CD4-positive, alpha-beta T cell treated with Interferon gamma for 1 hour (primary cell): ENCODE measurements around the gene PGAP6.
"Not testable (repeated sequence)": the region's sequence is repeated elsewhere in the genome, so short reads cannot be mapped to it uniquely, and the experiment has no call there.

ENCODE experiments used
- DNase-seq: peaks from one replicate; pipeline ENCODE4 v3.0.0-alpha.2; 2020

PGAP6 gene

DNA sequence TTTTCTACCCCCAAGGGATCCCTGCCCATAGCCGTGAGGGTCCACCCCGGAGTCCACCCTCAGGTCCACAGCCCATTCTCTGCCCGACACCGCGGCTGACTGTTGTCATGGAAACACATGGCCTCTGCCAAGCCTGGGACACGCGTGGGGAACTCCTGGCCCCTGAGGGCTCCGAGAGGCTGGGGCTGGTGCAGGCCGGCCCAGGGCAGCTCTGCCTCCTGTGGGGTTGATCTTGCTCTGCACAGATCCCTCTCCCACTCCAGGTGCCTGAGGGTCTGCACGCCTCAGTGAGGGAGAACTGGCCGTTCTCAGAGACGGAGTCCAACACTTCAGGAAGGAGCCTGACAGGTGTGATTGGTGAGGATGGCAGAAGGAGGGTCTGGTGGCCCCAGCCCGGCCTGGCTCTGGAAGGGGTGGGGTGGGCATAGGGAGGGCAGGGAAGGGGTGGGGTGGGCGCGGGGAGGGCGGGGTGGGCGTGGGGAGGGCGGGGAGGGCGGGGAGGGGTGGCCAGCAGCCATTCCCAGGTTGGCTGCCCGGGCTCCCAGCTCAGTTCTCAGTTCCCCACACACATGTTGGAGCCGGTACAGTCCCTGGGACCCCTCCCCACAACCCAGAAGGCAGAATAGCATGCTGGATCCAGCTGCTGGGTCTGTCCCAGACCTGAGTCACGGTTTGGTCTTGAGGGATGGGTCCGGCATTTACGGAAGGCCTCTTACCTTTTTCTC lies 17.9 kb downstream of the PGAP6 start:
- no peak for DNase-seq

DNA sequence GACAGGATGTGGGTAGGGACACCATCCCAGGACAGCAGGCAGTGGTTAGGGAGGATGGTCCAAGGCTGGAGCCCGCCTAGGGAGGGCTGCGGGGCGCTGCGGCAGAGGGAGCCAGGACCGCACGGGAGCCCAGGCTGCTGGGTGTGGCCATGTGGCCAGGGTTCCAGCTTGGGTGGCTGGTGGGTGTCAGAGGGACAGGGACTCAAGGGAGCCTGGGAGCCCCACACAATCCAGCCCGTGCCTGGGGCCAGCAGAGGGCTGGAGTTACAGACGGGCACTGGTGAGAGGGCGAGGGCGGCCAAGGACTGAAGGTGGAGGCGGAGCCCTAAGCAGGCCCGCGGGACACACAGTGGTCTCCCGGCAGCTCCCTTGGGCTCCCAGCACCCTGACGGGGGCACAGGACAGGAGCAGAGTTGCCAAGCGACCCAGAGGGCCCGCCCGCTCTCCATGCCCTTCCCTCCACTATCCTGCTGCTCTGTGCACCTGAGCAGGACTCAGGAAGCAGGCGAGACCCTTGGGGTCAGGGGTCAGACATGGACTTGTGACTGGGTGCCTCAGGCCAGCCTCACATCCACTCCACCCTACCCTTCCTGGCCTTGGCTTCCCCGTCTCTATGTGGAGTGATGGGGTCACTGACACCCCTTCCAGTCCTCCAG lies 18.5 kb downstream of the PGAP6 start:
- no peak for DNase-seq

DNA sequence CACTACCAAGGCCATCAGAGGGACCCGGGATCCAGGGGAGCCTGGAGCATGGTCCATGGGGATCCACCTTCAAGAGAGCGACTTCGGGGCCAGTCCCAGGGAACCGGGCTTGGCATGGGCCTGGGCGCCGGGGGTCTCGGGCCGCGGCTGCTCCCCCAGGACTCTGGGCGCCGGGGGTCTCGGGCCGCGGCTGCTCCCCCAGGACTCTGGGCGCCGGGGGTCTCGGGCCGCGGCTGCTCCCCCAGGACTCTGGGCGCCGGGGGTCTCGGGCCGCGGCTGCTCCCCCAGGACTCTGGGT lies 19.1 kb downstream of the PGAP6 start:
- not testable (repeated sequence) for DNase-seq

DNA sequence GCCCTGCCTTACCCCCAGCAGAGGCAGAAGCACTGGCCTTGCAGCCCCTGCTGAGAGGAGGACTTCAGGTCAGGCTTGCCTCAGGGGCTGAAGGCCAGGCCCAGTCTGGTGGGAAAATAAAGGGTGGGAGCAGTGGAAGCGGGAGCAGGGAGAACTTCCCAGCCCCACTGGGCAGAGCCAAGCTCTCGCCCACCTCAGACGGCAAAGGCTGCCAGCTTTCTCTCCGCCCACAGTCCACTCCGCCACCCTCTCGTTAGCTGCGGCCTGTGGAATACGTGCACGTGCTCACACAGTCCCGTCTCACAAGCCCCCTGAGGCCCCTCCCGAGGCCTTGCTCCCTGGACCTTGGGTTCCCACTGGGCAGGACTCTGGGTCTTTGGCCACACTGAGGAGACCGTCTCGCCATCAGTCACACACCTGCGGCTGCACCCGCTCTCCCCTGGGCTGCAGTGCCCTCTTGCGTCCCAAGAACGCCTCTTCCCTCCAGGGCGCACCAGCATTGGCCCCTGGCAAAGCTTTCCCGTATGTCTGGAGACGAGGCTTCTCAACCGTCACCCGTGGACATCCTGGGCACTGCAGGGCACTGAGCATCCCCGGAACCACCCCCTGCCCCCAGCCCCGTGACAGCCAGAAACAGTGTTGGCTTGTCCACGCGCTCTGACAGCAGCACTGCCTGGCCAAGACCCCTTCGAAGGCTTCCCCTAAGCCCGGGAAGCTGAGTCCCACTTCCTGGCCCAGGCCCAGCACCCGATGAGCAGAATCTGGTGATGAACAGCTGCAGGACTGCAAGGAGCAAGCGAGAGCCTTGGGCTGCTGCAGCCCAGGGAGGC lies 19.7 kb downstream of the PGAP6 start:
- peak; percentile 72 for DNase-seq

DNA sequence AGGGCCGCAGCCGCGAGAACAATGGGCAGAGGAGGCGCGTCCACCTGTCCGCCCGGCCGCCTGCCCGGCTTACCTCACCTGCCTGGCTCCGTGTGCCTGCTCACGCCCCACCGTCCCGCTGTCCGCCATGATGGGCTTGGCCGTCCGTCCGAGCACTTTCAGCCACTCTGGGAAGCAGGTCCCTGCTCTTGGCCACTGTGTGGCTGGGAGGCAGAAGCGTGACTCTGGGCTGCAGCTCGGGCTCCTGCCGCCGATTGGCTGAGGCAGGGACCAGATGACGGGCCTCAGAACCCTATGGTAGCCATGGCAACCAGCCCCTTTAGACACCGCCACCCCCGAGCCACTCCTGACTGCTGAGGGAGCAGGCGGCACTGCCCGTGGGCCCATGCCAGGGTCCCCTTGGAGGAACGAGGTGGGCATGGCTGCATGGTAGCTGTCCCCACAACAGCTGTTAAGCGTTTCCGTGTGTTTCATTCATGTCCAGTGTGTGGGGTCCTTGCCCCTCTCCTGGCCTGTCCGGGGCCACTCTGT lies 20.4 kb downstream of the PGAP6 start:
- DNase-seq, result no peak

DNA sequence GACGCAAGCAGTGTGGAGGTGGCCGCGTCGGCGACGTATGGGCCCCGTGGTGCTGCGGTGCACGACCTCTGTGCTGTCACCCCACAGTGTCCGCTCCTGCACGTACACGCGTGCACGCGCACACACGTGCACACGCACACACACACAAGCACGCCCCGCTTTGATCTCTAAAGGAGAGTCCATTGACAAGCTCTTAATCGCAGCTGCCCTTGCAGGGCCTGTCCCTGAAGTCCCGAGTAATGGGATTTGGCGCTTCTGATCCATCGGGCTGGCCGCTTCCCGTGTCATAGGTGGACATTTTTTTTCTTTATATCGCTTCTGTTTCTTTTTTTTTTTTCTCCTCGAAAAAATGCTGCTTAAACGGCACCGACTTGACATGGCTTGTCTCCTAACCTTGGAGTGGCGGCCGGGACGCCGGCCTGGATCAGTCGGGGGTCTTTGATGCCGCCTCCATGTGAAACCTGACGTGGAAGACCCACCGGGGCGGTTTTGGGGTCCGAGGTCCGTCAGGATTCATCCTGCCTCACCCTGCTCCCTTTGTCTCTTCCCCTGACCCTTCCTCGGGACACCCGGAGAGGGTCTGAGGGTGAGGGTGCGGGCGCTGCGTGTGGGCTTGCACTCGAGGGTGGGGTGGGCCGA lies 21.0 kb downstream of the PGAP6 start:
- DNase-seq, result no peak

DNA sequence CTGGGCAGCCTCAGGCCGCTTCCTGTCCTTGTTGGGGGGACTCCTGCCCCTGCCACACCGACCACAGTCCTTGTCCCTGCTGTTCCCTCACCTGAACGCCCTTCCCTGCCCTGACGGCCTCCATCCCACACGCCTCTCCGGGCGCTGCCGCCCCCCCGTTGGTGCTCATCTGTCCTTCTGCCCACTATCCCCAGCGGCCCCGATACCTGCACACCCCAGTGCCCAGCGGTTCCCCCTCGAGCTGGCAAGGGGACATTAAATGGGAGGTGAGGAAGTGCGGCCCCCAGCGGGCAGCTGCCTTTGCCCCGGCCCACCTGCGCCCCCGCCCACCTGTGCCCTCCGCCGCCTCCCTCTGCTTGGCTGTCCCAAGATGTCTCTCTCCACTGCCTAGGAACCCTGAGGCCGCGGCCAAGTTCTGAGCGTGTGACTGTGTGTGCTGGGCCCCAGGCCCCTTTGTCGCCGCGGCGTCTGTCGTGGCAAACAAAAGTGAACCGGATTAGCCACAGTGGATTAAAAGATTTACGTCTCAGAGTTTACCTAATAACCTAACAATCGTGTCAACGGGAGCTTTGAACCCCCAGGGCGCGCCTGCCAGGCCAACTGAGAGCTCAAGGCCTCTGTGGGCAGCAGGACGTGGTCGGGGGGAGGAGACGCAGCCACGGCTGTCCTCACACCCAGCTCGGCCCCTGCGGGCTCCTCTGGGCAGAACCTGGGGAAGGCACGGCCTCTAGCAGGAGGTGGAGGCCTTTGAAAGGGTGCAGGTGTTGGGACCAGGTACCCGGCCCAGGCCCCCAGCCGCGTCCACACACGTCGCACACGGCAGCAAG lies 21.7 kb downstream of the PGAP6 start:
- DNase-seq, result no peak

DNA sequence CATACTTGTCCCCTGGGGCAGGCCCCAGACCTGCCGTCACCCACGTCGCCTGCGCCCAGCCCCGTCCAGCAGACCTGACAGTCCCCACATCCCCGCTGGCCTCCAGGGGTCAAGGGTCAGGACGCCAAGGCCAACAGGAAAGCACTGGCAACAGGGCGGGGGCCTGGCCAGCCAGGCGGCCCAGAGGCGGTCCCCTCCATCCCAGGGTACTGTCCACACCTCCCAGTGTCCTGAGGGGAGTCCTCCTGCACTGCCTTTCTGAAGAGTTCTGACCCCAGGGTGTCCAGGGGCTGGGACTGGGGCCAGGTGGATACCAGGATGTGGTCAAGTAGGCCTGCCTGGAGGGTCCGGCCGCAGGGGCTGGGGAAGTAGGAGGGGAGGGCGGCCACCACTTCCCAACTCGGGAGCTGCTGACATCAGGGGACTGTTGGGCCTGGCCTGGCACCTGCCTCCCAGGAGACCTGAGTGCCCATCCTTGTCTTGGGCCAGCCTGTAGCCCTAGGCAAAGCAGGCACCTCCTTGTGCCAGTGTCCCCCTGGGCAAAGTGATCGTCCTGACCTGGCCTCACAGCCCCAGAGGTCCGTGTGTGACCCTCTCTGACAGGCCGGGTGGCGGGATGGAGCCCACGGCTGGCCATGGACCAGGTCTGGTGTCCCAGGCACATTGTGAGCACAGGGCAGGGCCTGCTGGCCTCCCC lies 22.6 kb downstream of the PGAP6 start:
- DNase-seq, result no peak

DNA sequence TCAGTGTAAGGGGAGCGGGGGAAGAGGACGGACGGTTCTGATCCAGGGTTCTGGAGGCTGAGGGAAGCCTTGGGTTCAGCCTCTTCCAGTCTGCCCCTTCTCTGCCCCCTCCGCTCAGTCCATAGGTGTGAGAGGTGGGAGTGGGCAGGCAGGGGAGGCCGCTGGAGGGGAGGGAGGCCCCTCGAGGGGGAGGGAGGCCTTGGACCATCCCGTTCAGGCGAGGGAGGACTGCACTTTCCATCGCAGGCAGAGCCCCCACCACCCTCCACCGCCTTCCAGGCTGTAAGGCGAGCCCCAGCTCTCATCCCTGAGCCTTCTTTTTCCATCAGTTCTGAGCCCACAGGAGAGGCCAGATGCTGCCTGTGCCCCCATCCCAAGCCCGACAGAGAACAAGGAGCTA lies 25.0 kb downstream of the PGAP6 start:
- no peak for DNase-seq

DNA sequence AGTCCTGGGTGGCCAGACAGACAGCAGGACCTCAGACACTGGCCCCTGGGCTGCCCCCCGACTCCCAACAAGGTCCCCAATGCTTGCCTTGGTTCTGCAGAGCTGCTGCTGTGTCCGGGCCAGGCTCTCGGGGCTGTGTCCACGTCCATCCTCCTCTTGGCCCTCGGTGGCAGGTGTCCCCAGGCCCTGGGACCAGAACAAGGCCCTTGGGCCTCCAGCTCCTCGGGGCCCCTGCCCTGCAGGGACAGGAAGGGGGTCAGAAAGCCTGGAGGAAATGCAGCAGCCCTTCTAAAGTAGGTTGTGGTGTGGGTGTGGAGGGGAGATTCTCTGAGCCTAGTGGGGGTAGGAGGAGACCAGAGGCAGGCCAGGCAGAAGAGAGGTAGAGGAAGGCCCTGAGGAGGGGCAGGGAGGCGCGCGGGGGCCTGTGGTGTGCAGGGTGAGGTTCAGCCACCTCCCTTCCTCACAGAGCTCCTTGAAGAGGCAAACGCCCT lies 26.8 kb downstream of the PGAP6 start:
- peak; percentile 62 for DNase-seq

DNA sequence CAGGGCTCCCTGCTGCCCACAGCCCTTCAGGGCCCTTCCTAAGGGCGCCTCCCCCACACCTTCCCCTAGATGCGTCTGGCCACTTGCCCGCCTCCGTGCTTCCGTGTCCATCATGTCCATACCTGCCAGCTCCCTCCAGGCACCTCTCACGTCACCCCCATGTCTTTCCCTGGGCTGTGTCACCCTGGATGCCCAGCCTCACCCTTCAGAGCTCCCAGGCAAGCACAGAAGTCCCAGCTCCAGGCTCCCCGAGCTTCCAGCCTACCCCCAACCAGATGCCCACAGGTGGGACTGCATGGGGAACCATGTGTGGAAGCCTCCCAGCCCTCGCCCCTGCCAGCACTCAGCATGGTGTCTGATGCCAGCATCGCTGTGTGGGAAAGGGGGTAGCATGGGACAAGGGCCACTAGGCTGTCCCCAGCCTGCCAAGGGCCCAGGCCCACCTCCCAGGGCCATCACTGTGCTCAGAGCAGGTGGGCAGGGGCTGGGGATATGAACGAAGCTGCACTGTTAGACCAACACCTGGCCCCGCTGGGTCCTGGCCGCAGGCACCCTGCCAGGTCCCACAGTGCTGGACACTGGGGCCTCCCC lies 27.4 kb downstream of the PGAP6 start:
- DNase-seq, result no peak

DNA sequence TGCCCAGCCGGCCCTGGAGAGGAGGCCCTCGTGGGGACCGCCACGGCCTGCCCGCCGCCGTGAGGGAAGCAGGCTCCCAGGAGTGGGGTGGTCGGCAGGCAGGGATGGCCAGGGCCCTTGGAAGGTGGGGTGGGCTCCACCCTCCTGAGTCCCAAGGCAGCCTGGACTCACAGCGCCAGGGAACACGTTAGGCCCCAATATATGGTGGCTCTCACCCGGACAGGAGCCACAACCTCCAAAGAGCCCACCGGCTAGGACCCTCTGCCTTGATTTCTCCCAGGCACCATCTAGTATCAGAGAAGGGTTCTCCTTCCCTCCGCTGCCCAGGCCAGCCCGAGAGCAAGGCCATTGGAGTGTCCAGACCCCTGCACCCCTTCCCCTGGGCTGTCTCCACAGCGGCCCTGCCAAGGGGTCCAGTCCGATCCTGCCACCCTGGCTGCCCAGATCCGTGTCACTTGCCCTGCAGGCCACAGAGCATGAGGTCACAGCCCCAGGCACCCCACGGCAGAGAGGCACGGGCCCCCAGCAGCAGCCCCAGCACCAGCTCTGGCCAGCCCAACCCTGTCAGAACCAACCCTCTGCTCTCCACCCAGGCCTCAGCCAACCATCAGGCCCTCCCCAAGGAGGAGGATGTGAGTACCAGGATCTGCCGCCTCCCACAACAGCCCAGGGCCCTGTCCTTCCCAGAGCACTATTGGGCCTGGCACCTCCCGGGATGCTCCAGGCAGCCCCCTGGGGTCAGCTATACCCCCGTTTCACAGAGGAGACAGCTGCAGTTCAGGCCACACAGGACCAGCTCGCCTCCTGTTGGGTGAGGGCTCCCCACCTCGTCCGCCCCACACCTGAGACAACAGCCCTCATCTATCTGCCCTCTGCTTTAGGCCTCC lies 28.1 kb downstream of the PGAP6 start:
- no peak for DNase-seq

DNA sequence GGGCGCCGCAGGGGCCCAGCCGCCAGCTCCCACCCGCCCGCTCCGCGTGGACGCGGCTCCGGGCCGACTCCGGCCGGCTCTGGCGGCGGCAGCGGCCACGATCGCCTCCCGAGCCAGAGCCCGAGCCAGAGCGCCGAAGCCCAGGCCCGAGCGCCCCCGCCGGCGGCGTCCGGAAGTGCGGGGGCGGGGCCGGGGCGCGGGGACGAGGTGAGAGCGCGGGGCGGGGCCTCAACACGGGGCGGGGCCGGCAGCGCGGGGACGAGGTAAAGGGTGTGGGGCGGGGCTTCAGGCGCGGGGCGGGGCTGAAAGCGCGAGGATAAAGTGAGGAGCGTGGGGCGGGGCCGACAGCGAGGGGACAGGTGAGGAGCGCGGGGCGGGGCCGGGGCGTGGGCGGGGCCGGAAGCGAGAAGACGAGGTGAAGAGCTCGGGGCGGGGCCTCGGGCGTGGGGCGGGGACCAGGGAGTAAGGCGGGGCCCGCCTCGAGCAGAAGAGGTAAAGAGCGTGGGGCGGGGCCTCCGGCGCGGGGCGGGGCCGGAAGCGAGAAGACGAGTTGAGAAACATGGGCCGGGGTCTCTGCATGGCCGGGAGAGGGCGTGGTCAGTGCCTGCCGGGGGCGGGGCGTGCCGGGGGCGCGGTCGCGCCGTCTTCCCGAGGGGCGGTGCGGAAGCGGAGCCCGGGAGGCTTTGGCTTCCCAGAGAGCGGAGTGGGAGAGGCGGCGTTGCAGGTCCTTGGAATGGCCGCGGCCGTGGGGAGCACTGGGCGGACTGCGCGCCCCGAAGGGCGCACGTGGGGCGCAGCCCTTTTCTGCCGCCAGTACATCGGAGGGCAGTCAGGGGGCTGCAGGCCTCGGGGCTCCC lies 29.0 kb downstream of the PGAP6 start, which contains the start of gene AXIN1:
Gene AXIN1, minus strand, starts transcription at position 177 of the 857 bp plus-strand sequence. CDS start 5,698 bp downstream, outside the sequence.
- peak; percentile 99 for DNase-seq

DNA sequence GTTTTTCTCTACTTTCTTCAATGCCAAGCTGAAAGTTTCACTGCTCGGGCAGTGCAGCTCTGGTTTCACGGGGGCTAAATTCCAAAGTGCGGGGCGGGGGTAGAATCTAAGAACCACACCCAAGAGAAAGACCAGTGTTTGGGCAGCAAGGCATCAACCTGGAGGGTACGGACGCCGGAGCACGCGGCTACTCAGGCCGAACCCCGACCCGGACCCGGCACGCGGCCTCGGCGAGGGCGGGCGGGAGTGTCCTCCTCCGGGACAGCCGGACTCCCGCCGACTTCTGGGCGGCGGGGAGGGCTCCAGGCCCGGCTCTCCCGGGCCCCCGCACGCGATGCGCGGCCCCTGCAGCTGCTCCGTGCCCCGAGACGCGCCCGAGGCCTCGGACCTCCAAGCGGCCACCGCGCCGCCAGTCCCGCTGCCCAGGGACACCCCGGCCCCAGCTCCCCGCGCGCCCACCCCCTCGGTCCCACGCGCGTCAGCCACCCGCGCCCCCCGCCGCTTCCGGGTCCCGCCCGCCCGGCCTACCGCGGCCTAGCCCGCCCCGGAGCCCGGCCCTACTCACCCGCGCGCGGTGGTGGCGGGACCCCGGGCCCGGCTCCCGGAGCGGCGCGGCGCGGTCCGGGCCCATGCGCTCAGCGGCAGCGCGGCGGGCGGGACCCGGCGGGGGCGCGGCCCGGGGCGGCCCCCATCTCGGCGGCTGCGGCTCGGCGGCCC lies 29.8 kb downstream of the PGAP6 start:
- DNase-seq, result no peak

DNA sequence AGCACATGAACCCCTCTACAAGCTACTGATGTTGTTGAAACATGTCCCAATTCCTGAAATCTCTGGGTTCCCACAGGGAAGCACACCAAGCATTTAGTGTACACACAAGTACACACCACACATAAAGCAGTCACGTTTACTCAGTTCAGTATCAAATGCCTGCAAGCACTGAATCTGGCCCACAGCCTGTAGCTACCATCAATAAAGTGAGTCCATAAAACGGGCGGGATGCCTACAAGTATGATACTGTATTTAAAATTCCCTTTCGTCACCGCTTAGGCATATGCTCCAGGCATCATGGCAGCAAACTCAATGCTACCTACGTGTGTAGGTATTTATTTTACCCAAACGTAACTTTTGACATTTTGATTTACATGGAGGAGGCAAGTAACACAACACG lies 31.6 kb downstream of the PGAP6 start:
- no peak for DNase-seq

DNA sequence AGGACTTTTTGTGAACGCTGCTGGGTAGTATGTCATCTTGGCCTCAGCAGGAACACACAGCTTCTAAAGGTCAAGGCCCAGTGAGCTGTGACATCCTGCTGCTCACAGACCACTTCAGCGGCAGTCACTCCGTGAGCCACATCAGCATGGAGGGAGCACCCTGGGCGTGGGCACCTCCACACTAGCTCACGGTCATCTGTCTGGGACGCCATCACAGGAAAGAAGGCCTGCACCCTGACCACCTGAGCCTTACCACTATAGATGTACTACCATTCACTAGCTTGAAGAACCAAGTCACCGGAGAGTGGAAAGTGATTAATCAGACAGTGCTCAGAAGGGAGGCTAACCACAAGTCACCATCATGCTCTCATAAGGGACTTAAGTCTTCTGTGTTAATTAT lies 32.6 kb downstream of the PGAP6 start:
- no peak for DNase-seq

DNA sequence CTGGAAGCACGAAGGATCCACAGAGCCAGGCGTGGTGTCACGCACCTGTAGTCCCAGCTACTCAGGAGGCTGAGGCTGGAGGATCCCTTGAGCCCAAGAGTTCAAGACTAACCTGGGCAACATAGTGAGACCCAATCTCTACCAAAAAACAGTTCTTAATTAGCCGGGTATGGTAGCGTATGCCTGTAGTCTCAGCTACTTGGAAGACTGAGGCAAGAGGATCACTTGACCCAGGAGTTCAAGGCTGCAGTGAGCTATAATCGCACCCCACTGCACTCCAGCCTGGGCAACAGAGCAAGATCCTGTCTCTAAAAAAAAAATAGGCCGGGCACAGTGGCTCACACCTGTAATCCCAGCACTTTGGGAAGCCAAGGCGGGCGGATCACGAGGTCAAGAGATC lies 33.3 kb downstream of the PGAP6 start:
- not testable (repeated sequence) for DNase-seq

DNA sequence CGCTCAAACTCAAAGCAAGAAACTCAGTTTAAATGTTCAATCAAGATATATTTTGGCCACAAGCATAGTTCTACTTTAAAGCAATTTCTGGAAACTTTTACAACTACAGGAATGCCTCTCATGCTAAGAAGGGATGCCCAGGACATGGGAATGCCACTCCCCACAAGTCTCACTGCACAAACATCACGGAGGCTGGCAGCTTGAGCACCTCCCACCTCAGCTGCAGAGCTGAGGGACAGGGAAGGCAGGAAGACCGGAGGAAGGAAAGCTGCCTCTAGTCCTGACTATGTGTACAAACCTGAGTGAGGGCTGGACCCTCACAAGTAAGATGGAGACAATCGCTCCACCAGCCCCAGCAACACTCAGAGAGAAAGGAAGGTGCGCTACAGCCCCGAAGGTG lies 34.6 kb downstream of the PGAP6 start:
- no peak for DNase-seq
